Bronchial smooth muscle cell (primary cell): ENCODE data around the gene PDPK1. TPM values are rescaled to one million over a fixed set of nuclear protein-coding genes. Genes with fewer than 3 reads are reported as not detected.

Experiments
- total RNA-seq: library from RNA; depleted of rRNA; stranded (reverse); fragments of >200 nt; gene quantifications from 2 replicates; pipeline ENCODE4 v1.2.1, GENCODE V29; 2014

PDPK1 gene
- 10.0 and 12.5 TPM in 2 replicates for total RNA-seq

GRCh38 chr16:2537451-2538379, at the start of gene PDPK1:
Gene PDPK1 (plus strand): TSS chr16:2538021. CDS start chr16:2538113, 92 bp downstream.

GRCh38 chr16:2513405-2514332, 24.2 kb upstream of the PDPK1 start, which contains the start of gene ATP6V0C:
Gene ATP6V0C (plus strand): TSS chr16:2513952. CDS start chr16:2514104, 152 bp downstream.

GRCh38 chr16:2520097-2520783, 17.6 kb upstream of the PDPK1 start, which contains the start of gene AMDHD2:
Gene AMDHD2 (plus strand): TSS chr16:2520371. CDS start chr16:2520459, 88 bp downstream.

GRCh38 chr16:2531371-2531695, 6.5 kb upstream of the PDPK1 start, which contains the start of gene CEMP1:
Gene CEMP1 (minus strand): TSS chr16:2531408. CDS start chr16:2531073, 335 bp downstream.

Other genes with a start within 250 kb of the PDPK1 start
- 0.26 and 0.47 TPM in 2 replicates for gene ABCA3, start 197.3 kb upstream of the PDPK1 start, total RNA-seq
- gene CCNF, start 108.6 kb upstream of the PDPK1 start, total RNA-seq: 3.3 and 4.7 TPM in 2 replicates
- gene TEDC2, start 77.9 kb upstream of the PDPK1 start, total RNA-seq: 0.34 and 1.1 TPM in 2 replicates
- 1.2 and 1.4 TPM in 2 replicates for gene NTN3, start 66.7 kb upstream of the PDPK1 start, total RNA-seq
- gene TBC1D24, start 62.9 kb upstream of the PDPK1 start, total RNA-seq: 10.2 and 13.6 TPM in 2 replicates
- gene ATP6V0C, start 24.1 kb upstream of the PDPK1 start, total RNA-seq: 8.0 and 8.4 TPM in 2 replicates
- 58.7 and 69.5 TPM in 2 replicates for gene AMDHD2, start 17.6 kb upstream of the PDPK1 start, total RNA-seq
- under 0.01 TPM in 1 of 2 replicates, not detected in the other for gene CEMP1, start 6.6 kb upstream of the PDPK1 start, total RNA-seq
- 11.7 and 13.7 TPM in 2 replicates for gene KCTD5, start 144.5 kb downstream of the PDPK1 start, total RNA-seq
- 0.69 and 1.1 TPM in 2 replicates for gene PRSS27, start 182.2 kb downstream of the PDPK1 start, total RNA-seq
- gene SRRM2, start 214.6 kb downstream of the PDPK1 start, total RNA-seq: 41.0 and 43.3 TPM in 2 replicates
- 762 and 829 TPM in 2 replicates for gene ELOB, start 239.3 kb downstream of the PDPK1 start, total RNA-seq
- gene PRSS33, start 249.5 kb downstream of the PDPK1 start, total RNA-seq: not detected in 2 replicates